SK-N-SH treated with all-trans-retinoic acid at 6 μM for 48 hours (cell line): ENCODE measurements around the gene CACNA1C.

Experiments used
- ATAC-seq: fragments of 200-7000 bp; cut with Tn5 transposase; 3 replicates; pipeline ENCODE4 v1.9.1; 2020; ENCODE audit warnings: mild to moderate bottlenecking, moderate library complexity
- ARNTL ChIP-seq: fragments of 450-650 bp; formaldehyde crosslinking; IDR thresholded peaks from 2 replicates; pipeline ENCODE4 v1.5.0; 2020; ENCODE audit warnings: low read depth, mild to moderate bottlenecking, moderate library complexity, borderline replicate concordance
- BACH2 ChIP-seq: fragments of 250-450 bp; sonication (Bioruptor Pico); IDR thresholded peaks from 2 replicates; pipeline ENCODE4 v1.9.0; 2021; ENCODE audit warnings: mild to moderate bottlenecking, borderline replicate concordance
- CSDC2 ChIP-seq: fragments of 250-450 bp; sonication (Bioruptor Pico); IDR thresholded peaks from 2 replicates; pipeline ENCODE4 v1.5.0; 2020; ENCODE audit warnings: mild to moderate bottlenecking, moderate library complexity
- ESRRG ChIP-seq: fragments of 250-450 bp; sonication (Bioruptor Pico); IDR thresholded peaks from 2 replicates; pipeline ENCODE4 v1.6.1; 2021; ENCODE audit warnings: mild to moderate bottlenecking
- ISL1 ChIP-seq: fragments of 250-450 bp; sonication (Bioruptor Pico); IDR thresholded peaks from 2 replicates; pipeline ENCODE4 v2.1.2; 2022; ENCODE audit warnings: mild to moderate bottlenecking, moderate library complexity
- OSR1 ChIP-seq: fragments of 250-450 bp; sonication (Bioruptor Pico); IDR thresholded peaks from 2 replicates; pipeline ENCODE4 v1.8.0; 2022; ENCODE audit warnings: moderate library complexity, mild to moderate bottlenecking, inconsistent platforms
- POU6F1 ChIP-seq: fragments of 250-450 bp; sonication (Bioruptor Pico); IDR thresholded peaks from 2 replicates; pipeline ENCODE4 v1.8.0; 2021; ENCODE audit warnings: low read depth, mild to moderate bottlenecking, moderate library complexity, borderline replicate concordance
- SNAI2 ChIP-seq: fragments of 250-450 bp; sonication (Bioruptor Pico); IDR thresholded peaks from 2 replicates; pipeline ENCODE4 v1.5.0; 2020; ENCODE audit warnings: mild to moderate bottlenecking, moderate library complexity
- TCF4 ChIP-seq: fragments of 250-450 bp; sonication (Bioruptor Pico); IDR thresholded peaks from 2 replicates; pipeline ENCODE4 v1.8.0; 2021; ENCODE audit warnings: mild to moderate bottlenecking, moderate library complexity, borderline replicate concordance
- TOX ChIP-seq: fragments of 250-450 bp; sonication (Bioruptor Pico); IDR thresholded peaks from 2 replicates; pipeline ENCODE4 v1.8.0; 2021; ENCODE audit warnings: mild to moderate bottlenecking, moderate library complexity, borderline replicate concordance
- ZNF565 ChIP-seq: fragments of 450-650 bp; formaldehyde crosslinking; conservative IDR thresholded peaks from 2 replicates; pipeline ENCODE4 v1.5.0; 2020; ENCODE audit warnings: low read depth, mild to moderate bottlenecking, moderate library complexity
- ZNF70 ChIP-seq: fragments of 450-650 bp; formaldehyde crosslinking; IDR thresholded peaks from 2 replicates; pipeline ENCODE4 v1.5.0; 2020; ENCODE audit warnings: mild to moderate bottlenecking, moderate library complexity
- TF ChIP-seq, protein P1 (sequence below): fragments of 250-450 bp; sonication (Bioruptor Pico); IDR thresholded peaks from 2 replicates; pipeline ENCODE4 v1.5.1; 2020; ENCODE audit warnings: low read depth, mild to moderate bottlenecking, moderate library complexity
- TF ChIP-seq, protein P2 (sequence below): fragments of 250-450 bp; sonication (Bioruptor Pico); IDR thresholded peaks from 2 replicates; pipeline ENCODE4 v1.5.1; 2021; ENCODE audit warnings: mild to moderate bottlenecking, moderate library complexity
- TF ChIP-seq, protein P3 (sequence below): fragments of 250-450 bp; sonication (Bioruptor Pico); IDR thresholded peaks from 2 replicates; pipeline ENCODE4 v1.8.0; 2020; ENCODE audit warnings: mild to moderate bottlenecking, moderate library complexity, borderline replicate concordance

Gene CACNA1C

DNA sequence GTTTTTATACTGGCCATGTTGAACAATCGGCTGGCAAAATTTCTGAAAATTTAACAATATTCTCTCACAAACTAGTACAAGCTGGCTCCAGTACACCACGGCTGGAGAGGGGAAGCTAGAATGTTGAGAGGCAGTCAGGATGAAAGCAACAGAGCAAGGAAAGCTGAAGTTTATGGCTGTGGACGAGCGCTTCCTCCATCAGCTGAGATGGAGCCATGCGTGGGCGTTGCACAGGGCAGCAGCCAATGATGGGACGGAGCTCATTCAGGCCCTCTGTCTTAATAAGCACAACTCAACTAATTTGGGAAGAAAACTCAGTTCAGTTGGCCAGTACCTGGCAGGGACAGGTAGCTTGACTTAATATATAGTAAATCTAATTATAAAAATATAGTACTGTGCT lies 34.4 kb upstream of the CACNA1C start:
- ATAC-seq, result no peak
- TF ChIP-seq ESRRG (CRISPR knock-in tag) (no peak), BACH2 (CRISPR knock-in tag) (no peak), POU6F1 (CRISPR knock-in tag) (no peak), SNAI2 (CRISPR knock-in tag) (no peak)
- TF ChIP-seq, protein P1, sequence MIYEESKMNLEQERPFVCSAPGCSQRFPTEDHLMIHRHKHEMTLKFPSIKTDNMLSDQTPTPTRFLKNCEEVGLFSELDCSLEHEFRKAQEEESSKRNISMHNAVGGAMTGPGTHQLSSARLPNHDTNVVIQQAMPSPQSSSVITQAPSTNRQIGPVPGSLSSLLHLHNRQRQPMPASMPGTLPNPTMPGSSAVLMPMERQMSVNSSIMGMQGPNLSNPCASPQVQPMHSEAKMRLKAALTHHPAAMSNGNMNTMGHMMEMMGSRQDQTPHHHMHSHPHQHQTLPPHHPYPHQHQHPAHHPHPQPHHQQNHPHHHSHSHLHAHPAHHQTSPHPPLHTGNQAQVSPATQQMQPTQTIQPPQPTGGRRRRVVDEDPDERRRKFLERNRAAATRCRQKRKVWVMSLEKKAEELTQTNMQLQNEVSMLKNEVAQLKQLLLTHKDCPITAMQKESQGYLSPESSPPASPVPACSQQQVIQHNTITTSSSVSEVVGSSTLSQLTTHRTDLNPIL (CRISPR knock-in tag), result no peak

DNA sequence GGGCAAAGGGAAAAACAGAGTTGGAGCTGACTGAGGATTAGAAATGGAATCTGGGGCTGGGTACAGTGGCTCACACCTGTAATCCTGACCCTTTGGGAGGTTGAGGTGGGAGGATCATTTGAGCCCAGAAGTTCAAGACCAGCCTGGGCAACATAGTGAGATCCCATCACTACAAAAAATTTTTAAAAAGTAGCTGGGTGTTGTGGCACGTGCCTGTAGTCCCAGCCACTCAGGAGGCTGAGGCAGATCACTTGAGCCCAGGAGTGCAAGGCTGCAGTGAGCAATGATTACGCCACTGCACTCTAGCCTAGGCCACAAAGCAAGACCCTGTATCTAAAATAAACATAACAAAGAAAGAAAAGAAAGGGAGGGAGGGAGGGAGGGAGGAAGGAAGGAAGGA lies 33.7 kb upstream of the CACNA1C start:
- no peak for TF ChIP-seq SNAI2 (CRISPR knock-in tag)
- TF ChIP-seq, protein P2, sequence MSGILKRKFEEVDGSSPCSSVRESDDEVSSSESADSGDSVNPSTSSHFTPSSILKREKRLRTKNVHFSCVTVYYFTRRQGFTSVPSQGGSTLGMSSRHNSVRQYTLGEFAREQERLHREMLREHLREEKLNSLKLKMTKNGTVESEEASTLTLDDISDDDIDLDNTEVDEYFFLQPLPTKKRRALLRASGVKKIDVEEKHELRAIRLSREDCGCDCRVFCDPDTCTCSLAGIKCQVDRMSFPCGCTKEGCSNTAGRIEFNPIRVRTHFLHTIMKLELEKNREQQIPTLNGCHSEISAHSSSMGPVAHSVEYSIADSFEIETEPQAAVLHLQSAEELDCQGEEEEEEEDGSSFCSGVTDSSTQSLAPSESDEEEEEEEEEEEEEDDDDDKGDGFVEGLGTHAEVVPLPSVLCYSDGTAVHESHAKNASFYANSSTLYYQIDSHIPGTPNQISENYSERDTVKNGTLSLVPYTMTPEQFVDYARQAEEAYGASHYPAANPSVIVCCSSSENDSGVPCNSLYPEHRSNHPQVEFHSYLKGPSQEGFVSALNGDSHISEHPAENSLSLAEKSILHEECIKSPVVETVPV (CRISPR knock-in tag), result no peak
- ATAC-seq, result no peak

DNA sequence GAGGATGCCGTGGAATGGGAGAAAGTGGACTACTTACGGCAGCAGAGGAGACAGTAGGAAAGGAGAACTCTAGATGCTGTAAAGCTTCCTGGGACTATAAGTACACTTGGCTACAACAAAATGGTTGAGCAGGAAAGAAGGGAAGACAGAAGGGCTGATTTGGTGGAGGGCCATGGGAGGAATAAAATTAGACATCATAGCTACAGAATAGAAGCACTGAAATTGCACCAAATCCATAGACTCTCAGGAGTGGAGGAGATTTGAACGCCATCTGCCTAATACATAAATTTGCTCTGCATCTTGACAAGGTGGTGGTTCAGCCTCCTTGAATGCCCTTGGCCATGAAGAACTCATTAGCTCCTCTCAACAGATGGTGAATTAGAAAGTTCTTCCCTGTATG lies 32.3 kb upstream of the CACNA1C start:
- ATAC-seq, result no peak
- TF ChIP-seq, protein P2 (CRISPR knock-in tag), result no peak
- TF ChIP-seq, all 23 proteins: peak for 0

GRCh38 chr12:2023365-2023764 lies 29.4 kb upstream of the CACNA1C start:
- TF ChIP-seq OSR1 (CRISPR knock-in tag) (no peak), CSDC2 (CRISPR knock-in tag) (no peak), TCF4 (CRISPR knock-in tag) (no peak), ZNF70 (CRISPR knock-in tag) (no peak)
- TF ChIP-seq, protein P1 (CRISPR knock-in tag), result no peak
- ATAC-seq, result no peak

DNA sequence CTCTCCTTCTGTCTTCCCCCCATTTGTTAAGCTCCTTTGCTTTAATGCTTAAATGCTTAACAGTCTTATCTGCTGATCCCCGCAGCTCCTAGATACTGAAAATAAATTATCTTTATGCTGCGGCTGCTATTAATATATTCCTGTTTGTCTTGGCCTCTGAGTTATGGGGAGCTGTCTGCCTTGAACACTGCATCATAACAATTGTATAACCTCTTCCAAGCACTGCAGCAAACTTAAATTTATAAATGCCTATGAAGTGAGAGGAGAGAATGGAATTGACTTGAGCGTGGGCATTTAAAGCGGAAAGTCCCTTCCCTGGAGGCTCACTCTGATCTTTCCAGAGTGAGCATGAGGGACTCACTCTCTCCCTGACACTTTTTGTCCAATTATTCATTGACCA lies 25.4 kb upstream of the CACNA1C start:
- peak; percentile 63 for ATAC-seq
- peak; percentile 61 for TF ChIP-seq ISL1 (CRISPR knock-in tag)
- TF ChIP-seq, protein P1 (CRISPR knock-in tag), result no peak

DNA sequence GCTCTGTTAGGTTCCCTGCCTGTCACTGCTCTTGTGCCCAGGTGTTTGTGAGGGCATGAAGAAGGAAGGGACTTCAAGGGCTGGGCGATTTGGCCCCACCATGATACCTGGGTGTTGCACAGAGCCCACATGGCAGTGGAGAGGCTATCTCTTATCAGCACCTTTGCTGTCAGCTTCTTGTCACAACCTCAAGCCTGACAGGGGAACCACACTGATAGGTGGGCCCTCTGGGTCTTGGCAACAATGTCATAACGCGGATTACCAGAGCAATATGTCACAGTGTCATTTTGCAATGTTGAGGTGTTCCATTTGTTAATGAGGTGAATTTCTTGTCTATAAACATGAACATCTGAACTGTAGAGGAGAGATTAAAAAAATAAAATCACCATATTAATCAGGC lies 22.9 kb upstream of the CACNA1C start:
- TF ChIP-seq TOX (CRISPR knock-in tag), result no peak
- TF ChIP-seq SNAI2 (CRISPR knock-in tag), result no peak
- no peak for TF ChIP-seq ZNF565 (CRISPR knock-in tag)
- no peak for ATAC-seq

- ATAC-seq, result no peak
- TF ChIP-seq ZNF70 (CRISPR knock-in tag) (no peak), POU6F1 (CRISPR knock-in tag) (no peak), CSDC2 (CRISPR knock-in tag) (no peak), ARNTL (CRISPR knock-in tag) (no peak), ESRRG (CRISPR knock-in tag) (no peak)
- TF ChIP-seq, protein P3, sequence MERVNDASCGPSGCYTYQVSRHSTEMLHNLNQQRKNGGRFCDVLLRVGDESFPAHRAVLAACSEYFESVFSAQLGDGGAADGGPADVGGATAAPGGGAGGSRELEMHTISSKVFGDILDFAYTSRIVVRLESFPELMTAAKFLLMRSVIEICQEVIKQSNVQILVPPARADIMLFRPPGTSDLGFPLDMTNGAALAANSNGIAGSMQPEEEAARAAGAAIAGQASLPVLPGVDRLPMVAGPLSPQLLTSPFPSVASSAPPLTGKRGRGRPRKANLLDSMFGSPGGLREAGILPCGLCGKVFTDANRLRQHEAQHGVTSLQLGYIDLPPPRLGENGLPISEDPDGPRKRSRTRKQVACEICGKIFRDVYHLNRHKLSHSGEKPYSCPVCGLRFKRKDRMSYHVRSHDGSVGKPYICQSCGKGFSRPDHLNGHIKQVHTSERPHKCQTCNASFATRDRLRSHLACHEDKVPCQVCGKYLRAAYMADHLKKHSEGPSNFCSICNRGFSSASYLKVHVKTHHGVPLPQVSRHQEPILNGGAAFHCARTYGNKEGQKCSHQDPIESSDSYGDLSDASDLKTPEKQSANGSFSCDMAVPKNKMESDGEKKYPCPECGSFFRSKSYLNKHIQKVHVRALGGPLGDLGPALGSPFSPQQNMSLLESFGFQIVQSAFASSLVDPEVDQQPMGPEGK (CRISPR knock-in tag), result no peak
Observed at GRCh38 chr12:2032506-2032905, 20.3 kb upstream of the CACNA1C start.
